CD4-positive, alpha-beta T cell treated with Interleukin-2 at 100 ng/mL for 4 hours (primary cell): ENCODE results near the gene AAGAB.
"Not testable (repeated sequence)": the region's sequence is repeated elsewhere in the genome, so short reads cannot be mapped to it uniquely, and the experiment has no call there.

ENCODE experiments used
- DNase-seq: peaks from one replicate; pipeline ENCODE4 v3.0.0-alpha.2; 2020; ENCODE audit warnings: low spot score

Gene AAGAB

GRCh38 chr15:67254238-67255175 lies at the start of gene AAGAB, which contains the start of gene IQCH:
TSS of gene AAGAB (minus strand) at chr15:67254661. CDS start at chr15:67254631, 30 bp downstream.
TSS of gene IQCH (plus strand) at chr15:67254786. CDS start at chr15:67254897, 111 bp downstream.
- peak; percentile 98 for DNase-seq

DNA sequence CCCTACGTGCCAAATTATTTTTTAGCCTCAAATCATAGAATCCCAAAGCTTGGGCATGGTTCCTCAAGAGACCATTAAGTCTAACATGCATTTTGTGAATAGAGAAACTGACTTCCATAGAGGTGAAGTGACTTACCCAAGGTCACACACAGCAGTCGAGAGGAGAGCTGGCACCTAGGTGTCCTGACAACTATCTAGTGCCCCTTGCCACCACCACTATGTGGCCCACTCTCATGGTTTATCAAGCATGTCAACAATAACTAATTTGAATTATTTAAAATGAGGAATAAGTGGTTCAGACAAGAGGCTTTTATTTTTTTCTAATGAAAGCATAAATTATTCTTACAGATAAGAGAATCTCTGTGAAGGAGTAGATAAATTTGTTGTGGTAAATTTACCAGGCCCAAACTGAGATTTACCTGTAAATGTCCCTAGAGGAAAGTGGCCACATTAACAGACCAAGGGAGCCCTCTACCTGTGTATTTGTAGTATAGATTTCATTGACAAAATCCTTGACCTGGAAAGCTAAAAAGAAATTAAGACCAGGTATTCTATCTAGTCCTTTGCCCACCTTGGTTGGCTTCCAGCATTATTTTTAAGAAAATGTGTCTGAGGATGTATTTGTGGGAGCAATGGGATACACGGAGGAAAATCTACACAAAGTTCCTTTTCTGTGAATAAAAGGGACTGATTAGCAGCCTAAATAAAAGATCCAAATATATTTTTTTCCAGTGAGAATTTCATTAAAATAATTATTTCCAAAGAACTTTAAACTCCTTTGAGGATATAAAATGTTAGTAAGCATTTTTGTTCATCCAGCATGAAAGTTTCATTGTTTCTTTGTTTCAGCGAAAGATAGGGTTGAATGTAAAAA lies 49.3 kb upstream of the AAGAB start:
- peak; percentile 64 for DNase-seq

DNA sequence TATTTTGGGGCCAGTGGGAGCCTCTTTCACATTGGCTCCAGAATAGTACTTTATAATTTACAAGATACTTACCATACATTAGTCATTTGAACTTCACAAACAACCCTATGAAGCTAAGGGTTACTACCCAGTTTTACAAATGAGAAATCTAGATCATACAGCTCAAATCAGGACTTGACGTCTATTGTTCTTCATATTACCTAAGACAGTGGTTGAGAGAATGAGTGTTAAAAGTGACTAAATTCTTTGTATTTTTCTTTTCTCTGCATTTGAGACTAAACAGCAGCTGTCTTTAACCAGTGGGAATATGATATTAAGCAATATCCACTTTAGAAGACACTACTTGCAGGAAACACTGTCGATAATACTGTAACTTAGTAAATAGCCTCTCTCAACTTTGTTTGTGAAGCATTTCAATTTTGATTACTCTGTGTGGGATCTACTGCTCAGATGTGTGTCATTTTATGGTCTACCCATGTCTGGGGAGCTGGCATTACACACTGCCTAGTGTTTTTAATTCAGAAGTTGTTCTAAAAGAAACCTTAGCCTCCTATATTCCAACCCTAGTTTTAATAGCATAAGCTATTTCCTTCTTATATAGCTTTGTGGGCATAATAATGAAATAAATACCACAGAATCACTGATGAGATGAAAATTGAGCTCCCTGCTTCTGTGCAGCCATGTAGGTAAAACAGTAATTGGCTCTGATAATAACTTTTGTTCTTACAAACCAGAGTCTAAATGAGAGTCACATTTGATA lies 46.0 kb upstream of the AAGAB start:
- DNase-seq: no peak

- DNase-seq: no peak
These were observed 42.2 kb upstream of the AAGAB start for GRCh38 chr15:67296684-67297083.

- DNase-seq: no peak
These were observed 41.7 kb upstream of the AAGAB start for GRCh38 chr15:67296188-67296587.

GRCh38 chr15:67290319-67290718 lies 35.9 kb upstream of the AAGAB start:
- no peak for DNase-seq

GRCh38 chr15:67286400-67286799 lies 31.9 kb upstream of the AAGAB start:
- not testable (repeated sequence) for DNase-seq

DNA sequence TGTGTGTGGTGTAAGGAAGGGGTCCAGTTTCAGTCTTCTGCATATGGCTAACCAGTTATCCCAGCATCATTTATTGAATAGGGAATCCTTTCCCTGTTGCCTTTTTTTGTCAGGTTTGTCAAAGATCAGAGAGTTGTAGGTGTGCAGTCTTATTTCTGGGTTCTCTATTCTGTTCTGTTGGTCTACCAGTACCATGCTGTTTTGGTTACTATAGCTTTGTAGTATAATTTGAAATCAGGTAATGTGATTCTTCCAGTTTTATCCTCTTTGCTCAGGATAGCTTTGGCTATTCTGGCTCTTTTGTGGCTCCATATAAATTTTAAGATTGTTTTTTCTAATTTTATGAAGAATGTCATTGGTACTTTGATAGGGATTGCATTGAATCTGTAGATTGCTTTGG lies 31.2 kb upstream of the AAGAB start:
- not testable (repeated sequence) for DNase-seq

DNA sequence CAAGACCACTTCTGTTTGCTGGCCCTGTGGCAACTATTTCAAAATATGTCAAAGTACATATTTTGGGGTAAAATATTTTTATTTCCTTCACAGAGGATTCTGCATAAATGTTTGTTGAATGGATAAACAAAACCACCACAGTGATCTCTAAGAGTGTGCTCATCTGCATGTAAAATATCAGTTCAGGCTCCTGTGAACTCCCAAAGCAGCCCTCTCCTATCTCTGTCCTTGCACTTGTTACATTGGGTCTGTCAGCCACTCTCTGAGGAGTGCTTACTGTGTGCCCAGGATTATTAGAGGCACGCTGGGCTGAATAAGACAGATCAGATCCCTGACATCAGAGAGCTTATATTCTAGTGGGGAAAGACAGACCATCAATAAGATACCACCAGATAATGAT lies 27.3 kb upstream of the AAGAB start:
- DNase-seq: no peak

- no peak for DNase-seq
These were observed 25.8 kb upstream of the AAGAB start for GRCh38 chr15:67280217-67280616.

DNA sequence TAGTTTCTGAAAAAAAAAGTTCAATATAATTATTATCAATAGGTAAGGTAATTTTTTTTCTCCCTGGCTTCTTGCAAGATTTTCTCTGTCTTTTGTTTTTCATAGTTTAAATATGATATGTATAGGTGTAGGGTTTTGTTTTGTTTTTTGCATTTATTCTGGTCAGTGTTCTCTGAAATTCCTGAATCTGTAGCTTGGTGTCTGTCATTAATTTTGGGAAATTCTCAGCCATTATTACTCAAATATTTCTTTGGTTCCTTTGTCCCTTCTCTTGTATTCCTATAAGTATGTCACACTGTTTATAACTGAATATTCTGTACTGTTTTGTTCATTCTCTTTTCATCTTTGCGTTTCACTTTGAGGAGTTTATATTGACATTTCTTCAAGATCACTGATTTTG lies 22.2 kb upstream of the AAGAB start:
- no peak for DNase-seq

GRCh38 chr15:67274236-67274635 lies 19.8 kb upstream of the AAGAB start:
- no peak for DNase-seq

DNA sequence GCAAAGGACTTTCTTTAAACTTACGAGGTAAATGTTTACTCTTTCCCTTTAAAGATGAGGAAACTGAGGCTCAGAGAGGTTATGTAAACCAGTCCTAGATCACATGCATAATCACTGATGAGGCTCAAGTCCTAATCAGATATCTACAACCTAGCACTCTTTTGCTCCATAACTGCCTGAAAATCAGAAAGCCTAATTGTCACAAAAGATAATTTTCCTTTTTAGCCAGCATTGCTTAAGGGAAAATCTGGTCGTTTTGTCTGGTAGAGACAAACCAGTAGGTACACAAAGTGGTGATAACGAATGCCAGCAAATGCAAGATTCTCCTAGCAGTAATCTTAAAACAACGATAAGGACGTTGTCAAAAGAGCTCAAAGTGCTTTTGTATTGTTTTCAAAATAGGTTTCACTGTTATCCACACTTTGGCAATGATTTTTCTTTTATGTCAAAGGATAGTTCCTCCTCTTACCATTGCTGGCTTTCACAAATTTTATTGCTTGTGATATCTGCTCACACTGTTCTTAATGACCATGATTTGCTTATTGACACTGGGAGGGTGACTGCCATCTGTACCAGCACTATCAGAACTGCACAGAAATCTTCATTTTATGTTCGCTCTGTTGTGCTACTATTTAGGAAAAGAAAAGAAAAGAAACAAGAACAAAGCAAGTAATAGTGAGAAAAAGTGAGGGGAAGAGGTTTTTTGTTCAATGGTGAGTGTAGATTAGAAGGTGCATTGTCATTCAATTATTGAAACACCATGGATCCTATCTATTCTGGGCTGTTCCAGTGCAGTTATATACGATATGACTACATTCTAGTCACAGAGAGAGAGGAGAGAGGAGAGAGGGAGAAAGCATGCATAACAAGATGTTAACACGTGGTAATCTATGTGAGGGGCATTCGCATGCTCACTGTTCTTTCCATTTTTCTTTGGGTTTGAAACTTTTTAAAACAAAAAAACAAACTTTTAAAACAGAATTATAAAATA lies 13.8 kb upstream of the AAGAB start:
- no peak for DNase-seq

- no peak for DNase-seq
These were observed 13.0 kb upstream of the AAGAB start for GRCh38 chr15:67267440-67267839.

- DNase-seq: no peak
These were observed 12.4 kb upstream of the AAGAB start for GRCh38 chr15:67266870-67267269.

GRCh38 chr15:67259806-67260205 lies 5.3 kb upstream of the AAGAB start:
- DNase-seq: no peak

GRCh38 chr15:67259379-67259778 lies 4.9 kb upstream of the AAGAB start:
- no peak for DNase-seq

GRCh38 chr15:67258412-67258811 lies 4.0 kb upstream of the AAGAB start:
- not testable (repeated sequence) for DNase-seq

DNA sequence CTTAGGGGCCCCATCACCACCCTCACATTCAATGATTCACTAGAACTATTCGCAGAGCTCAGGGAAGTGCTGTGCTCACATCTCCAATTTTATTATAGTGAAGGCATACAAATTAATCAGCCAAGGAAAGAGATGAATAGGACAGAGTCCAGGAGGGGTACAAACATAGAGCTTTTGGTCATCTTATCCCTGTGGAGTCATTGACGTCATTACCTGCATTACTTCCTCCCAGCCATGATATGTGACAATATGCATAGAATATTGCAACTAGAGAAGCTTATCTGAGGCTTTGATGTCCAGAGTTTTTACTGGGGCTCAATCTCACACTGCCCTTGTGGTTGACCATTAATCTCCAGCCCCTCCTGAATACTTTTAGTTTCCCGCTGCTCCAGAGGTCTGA lies 1.6 kb upstream of the AAGAB start:
- no peak for DNase-seq

- DNase-seq: no peak
These were observed 768 bp downstream of the AAGAB start for GRCh38 chr15:67253549-67254237.
